ENCODE measurements around the gene EAPP.

Gene EAPP

DNA sequence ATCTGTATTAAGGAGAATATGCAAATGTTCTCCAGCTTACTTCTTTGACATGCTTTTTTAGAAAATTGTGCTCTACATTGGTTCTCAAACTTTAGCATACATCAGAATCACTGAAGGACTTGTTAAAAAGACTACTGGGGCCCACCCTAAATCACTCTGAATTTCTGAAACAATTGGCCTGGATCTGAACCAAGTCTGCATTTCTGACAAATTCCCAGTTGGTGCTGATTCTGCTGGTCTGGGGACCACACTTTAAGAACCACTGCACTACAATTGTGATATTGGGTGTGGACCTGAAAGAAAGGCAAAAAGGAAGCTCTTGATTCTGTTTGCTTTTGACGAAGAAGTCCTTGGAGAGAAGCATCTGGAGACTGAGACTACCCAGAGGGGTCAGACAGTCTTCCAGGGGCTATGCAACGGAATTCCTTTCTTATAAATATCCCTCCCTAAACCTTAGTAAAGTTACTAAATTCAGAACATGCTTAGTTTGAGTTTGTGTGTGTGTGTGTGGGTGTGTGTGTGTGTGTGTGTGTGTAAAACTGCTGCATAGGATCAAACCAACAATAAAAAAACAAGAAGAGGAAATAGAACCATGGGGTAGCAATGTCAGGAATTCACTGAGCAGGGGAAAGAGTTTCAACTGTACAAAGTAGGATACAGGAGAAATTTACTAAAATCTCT lies 36.8 kb downstream of the EAPP start:
- Histone ChIP-seq H3K4me3 (ENCODE audit: low read depth, low read length) (no peak overlapping the region), H3K36me3 (ENCODE audit: control insufficient read depth, insufficient read depth, low read length) (no peaks in the 10 kb centered on the region), H3K9me3 (ENCODE audit: control insufficient read depth, insufficient read depth, low read length) (no peaks in the 10 kb centered on the region), H3K4me1 (ENCODE audit: control insufficient read depth, insufficient read depth, low read length) (peaks cover 11% of the 10 kb centered on the region), H3K27ac (ENCODE audit: low read depth, low read length) (peak overlapping the region; percentile 49), H3K9ac (ENCODE audit: low read depth, low read length) (no peak overlapping the region), H3K27me3 (ENCODE audit: control insufficient read depth, insufficient read depth, low read length) (no peaks in the 10 kb centered on the region)

GRCh38 chr14:34502001-34502400 lies 37.5 kb downstream of the EAPP start:
- no peaks in the 10 kb centered on the region for H3K27me3 ChIP-seq (ENCODE audit: control insufficient read depth, insufficient read depth, low read length)
- H3K4me1 ChIP-seq (ENCODE audit: control insufficient read depth, insufficient read depth, low read length), result peaks cover 17% of the 10 kb centered on the region
- H3K9me3 ChIP-seq (ENCODE audit: control insufficient read depth, insufficient read depth, low read length), result no peaks in the 10 kb centered on the region
- no peak overlapping the region for H3K9ac ChIP-seq (ENCODE audit: low read depth, low read length)
- no peaks in the 10 kb centered on the region for H3K36me3 ChIP-seq (ENCODE audit: control insufficient read depth, insufficient read depth, low read length)
- no peak overlapping the region for H3K4me3 ChIP-seq (ENCODE audit: low read depth, low read length)
- H3K27ac ChIP-seq (ENCODE audit: low read depth, low read length), result peak overlapping the region; percentile 7

- Histone ChIP-seq H3K27ac (ENCODE audit: low read depth, low read length) (no peak overlapping the region), H3K4me1 (ENCODE audit: control insufficient read depth, insufficient read depth, low read length) (peaks cover 26% of the 10 kb centered on the region), H3K36me3 (ENCODE audit: control insufficient read depth, insufficient read depth, low read length) (no peaks in the 10 kb centered on the region), H3K4me3 (ENCODE audit: low read depth, low read length) (no peak overlapping the region), H3K9ac (ENCODE audit: low read depth, low read length) (no peak overlapping the region), H3K27me3 (ENCODE audit: control insufficient read depth, insufficient read depth, low read length) (no peaks in the 10 kb centered on the region), H3K9me3 (ENCODE audit: control insufficient read depth, insufficient read depth, low read length) (no peaks in the 10 kb centered on the region)
Measured at GRCh38 chr14:34501004-34501580, 38.4 kb downstream of the EAPP start.

- H3K27ac ChIP-seq (ENCODE audit: low read depth, low read length), result no peak overlapping the region
- no peaks in the 10 kb centered on the region for H3K36me3 ChIP-seq (ENCODE audit: control insufficient read depth, insufficient read depth, low read length)
- H3K4me1 ChIP-seq (ENCODE audit: control insufficient read depth, insufficient read depth, low read length), result peaks cover 26% of the 10 kb centered on the region
- H3K9me3 ChIP-seq (ENCODE audit: control insufficient read depth, insufficient read depth, low read length), result no peaks in the 10 kb centered on the region
- H3K9ac ChIP-seq (ENCODE audit: low read depth, low read length), result no peak overlapping the region
- H3K27me3 ChIP-seq (ENCODE audit: control insufficient read depth, insufficient read depth, low read length), result no peaks in the 10 kb centered on the region
- H3K4me3 ChIP-seq (ENCODE audit: low read depth, low read length), result no peak overlapping the region
Measured at GRCh38 chr14:34498684-34499412, 40.7 kb downstream of the EAPP start.

DNA sequence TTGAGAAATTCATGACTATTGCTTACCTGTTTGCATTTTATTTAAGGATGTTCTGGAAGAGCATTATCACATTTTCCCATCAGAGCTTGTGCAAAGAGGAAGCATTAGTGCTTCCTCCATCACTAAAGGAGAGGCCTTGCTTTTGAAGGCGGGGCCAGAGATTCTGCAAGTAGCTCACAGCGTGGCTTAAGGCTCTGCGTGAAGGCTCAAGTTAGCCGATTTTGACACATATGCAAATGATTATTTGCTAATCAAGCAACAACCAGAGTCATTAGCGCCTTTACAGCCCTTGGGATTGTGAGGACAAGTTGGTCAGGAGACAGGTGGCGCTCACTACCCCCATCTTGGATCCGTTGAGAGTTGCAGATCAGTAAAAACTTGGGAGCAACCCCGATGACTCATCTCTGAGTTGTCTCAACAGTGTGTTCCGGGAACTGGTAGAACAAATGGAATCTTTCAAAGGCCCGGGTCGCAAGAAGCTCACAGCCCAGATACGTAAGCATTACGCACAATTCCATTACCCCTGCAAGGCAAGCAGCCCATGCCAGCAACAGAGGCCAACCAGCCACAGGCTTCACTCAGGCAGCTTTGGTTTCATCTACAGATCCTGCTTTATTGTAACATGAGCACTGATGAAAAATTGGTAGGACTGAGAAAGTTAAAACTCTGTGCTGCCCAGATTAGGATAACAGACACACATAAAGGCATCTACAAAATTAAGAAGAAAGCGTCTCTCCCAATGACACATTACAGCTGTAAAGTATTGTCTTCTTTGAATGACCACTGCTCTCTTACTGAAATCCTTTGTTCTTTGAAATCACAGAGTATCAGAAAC lies 42.6 kb downstream of the EAPP start:
- no peaks in the 10 kb centered on the region for H3K27me3 ChIP-seq (ENCODE audit: control insufficient read depth, insufficient read depth, low read length)
- no peaks in the 10 kb centered on the region for H3K9me3 ChIP-seq (ENCODE audit: control insufficient read depth, insufficient read depth, low read length)
- peak overlapping the region; percentile 93 for H3K27ac ChIP-seq (ENCODE audit: low read depth, low read length)
- H3K36me3 ChIP-seq (ENCODE audit: control insufficient read depth, insufficient read depth, low read length), result no peaks in the 10 kb centered on the region
- H3K4me3 ChIP-seq (ENCODE audit: low read depth, low read length), result peak overlapping the region; percentile 28; the same call in 1 of the 2 replicates
- peaks cover 16% of the 10 kb centered on the region for H3K4me1 ChIP-seq (ENCODE audit: control insufficient read depth, insufficient read depth, low read length)
- peak overlapping the region; percentile 22; the same call in 1 of the 2 replicates for H3K9ac ChIP-seq (ENCODE audit: low read depth, low read length)

DNA sequence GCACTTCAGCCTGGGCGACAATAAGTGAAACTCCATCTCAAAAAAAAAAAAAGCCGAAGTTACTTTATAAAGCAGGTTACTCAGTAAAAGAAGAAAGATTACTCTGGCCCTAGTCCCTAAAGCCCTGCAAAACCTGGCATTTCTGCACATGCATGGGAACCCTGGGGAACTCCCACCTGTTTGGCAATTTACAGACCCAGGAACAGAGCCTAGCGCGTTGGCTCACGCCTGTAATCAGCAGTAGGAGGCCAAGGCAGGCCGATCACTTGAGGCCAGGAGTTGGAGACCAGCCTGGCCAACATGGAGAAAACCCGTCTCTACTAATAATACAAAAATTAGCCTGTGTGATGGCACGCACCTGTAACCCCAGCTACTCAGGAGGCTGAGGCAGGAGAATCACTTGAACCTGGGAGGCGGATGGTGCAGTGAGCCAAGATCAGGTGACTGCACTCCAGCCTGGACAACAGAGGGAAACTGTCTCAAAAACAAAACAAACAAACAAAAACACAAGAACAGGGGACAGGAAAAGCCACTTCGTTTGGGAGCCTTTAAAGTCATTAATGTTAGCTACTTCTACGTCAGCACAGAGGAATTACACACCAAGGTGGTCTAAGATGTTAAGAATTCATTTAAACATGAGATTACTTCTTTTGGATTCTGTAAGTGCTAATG lies 43.4 kb downstream of the EAPP start:
- H3K9ac ChIP-seq (ENCODE audit: low read depth, low read length), result no peak overlapping the region
- peak overlapping the region; percentile 93 for H3K27ac ChIP-seq (ENCODE audit: low read depth, low read length)

DNA sequence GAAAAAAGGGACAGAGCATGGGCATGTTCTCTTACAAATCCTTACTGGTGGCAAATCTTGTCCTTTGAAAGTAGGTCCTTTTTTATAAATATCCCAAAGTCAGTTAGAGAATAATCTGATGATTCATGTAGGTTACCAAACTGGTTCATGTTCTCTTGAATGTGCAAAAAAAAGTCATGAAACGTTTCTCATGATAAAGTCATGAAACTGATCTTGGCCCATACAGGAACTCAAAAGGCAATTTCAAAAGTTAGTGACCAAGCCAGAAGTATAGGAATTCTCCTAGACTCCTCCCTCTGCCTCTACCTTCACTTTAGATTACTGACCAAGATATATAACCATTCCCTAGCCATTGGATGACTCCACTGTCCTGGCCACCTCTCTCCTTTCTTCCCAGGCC lies 50.2 kb downstream of the EAPP start:
- Histone ChIP-seq H3K9ac (ENCODE audit: low read depth, low read length) (no peak overlapping the region), H3K27ac (ENCODE audit: low read depth, low read length) (no peak overlapping the region), H3K4me3 (ENCODE audit: low read depth, low read length) (no peak overlapping the region)

More for the DNA sequence above, 43.4 kb downstream of the EAPP start:
- H3K9me3 ChIP-seq (ENCODE audit: control insufficient read depth, insufficient read depth, low read length), result no peaks in the 10 kb centered on the region
- H3K27me3 ChIP-seq (ENCODE audit: control insufficient read depth, insufficient read depth, low read length), result no peaks in the 10 kb centered on the region
- no peaks in the 10 kb centered on the region for H3K36me3 ChIP-seq (ENCODE audit: control insufficient read depth, insufficient read depth, low read length)
- H3K4me1 ChIP-seq (ENCODE audit: control insufficient read depth, insufficient read depth, low read length), result peaks cover 16% of the 10 kb centered on the region
- H3K4me3 ChIP-seq (ENCODE audit: low read depth, low read length), result peak overlapping the region; percentile 28; the same call in 1 of the 2 replicates

GRCh38 chr14:34488528-34488927 lies 51.0 kb downstream of the EAPP start:
- Histone ChIP-seq H3K4me1 (ENCODE audit: control insufficient read depth, insufficient read depth, low read length) (no peaks in the 10 kb centered on the region), H3K36me3 (ENCODE audit: control insufficient read depth, insufficient read depth, low read length) (no peaks in the 10 kb centered on the region), H3K9ac (ENCODE audit: low read depth, low read length) (no peak overlapping the region), H3K27me3 (ENCODE audit: control insufficient read depth, insufficient read depth, low read length) (no peaks in the 10 kb centered on the region), H3K9me3 (ENCODE audit: control insufficient read depth, insufficient read depth, low read length) (no peaks in the 10 kb centered on the region), H3K27ac (ENCODE audit: low read depth, low read length) (no peak overlapping the region), H3K4me3 (ENCODE audit: low read depth, low read length) (no peak overlapping the region)

More for the DNA sequence above, 50.2 kb downstream of the EAPP start:
- no peaks in the 10 kb centered on the region for H3K36me3 ChIP-seq (ENCODE audit: control insufficient read depth, insufficient read depth, low read length)
- H3K27me3 ChIP-seq (ENCODE audit: control insufficient read depth, insufficient read depth, low read length), result no peaks in the 10 kb centered on the region
- H3K9me3 ChIP-seq (ENCODE audit: control insufficient read depth, insufficient read depth, low read length), result no peaks in the 10 kb centered on the region
- H3K4me1 ChIP-seq (ENCODE audit: control insufficient read depth, insufficient read depth, low read length), result no peaks in the 10 kb centered on the region

DNA sequence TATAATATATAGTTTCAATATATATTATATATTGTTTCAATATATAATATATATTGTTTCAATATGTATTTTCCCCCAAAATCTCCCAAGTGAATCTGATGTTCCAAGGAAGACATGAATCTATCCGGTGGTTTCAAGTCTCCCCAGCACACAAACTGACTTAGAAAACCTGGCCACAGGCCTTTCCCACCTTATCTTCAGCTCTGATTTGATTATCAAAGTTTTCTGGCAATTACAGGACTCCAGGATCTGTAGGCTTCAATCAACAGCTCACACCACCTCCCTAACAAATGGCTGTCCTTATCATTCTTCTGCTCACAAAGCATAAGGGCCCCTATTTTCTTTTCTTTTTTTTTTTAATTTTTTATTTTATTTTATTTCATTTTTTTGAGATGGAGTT lies 54.8 kb downstream of the EAPP start:
- no peaks in the 10 kb centered on the region for H3K4me1 ChIP-seq (ENCODE audit: control insufficient read depth, insufficient read depth, low read length)
- H3K4me3 ChIP-seq (ENCODE audit: low read depth, low read length), result no peak overlapping the region
- no peaks in the 10 kb centered on the region for H3K27me3 ChIP-seq (ENCODE audit: control insufficient read depth, insufficient read depth, low read length)
- no peaks in the 10 kb centered on the region for H3K36me3 ChIP-seq (ENCODE audit: control insufficient read depth, insufficient read depth, low read length)
- no peaks in the 10 kb centered on the region for H3K9me3 ChIP-seq (ENCODE audit: control insufficient read depth, insufficient read depth, low read length)
- H3K27ac ChIP-seq (ENCODE audit: low read depth, low read length), result no peak overlapping the region
- H3K9ac ChIP-seq (ENCODE audit: low read depth, low read length), result no peak overlapping the region

GRCh38 chr14:34482463-34482862 lies 57.0 kb downstream of the EAPP start:
- H3K4me3 ChIP-seq (ENCODE audit: low read depth, low read length), result no peak overlapping the region
- H3K27me3 ChIP-seq (ENCODE audit: control insufficient read depth, insufficient read depth, low read length), result no peaks in the 10 kb centered on the region
- no peaks in the 10 kb centered on the region for H3K36me3 ChIP-seq (ENCODE audit: control insufficient read depth, insufficient read depth, low read length)
- no peak overlapping the region for H3K9ac ChIP-seq (ENCODE audit: low read depth, low read length)
- no peak overlapping the region for H3K27ac ChIP-seq (ENCODE audit: low read depth, low read length)
- no peaks in the 10 kb centered on the region for H3K4me1 ChIP-seq (ENCODE audit: control insufficient read depth, insufficient read depth, low read length)
- no peaks in the 10 kb centered on the region for H3K9me3 ChIP-seq (ENCODE audit: control insufficient read depth, insufficient read depth, low read length)
